ENCODE data around the gene RPTOR. TPM values are rescaled to one million over a fixed set of nuclear protein-coding genes. Genes with fewer than 3 reads are reported as not detected.

RPTOR gene
- total and polyA plus RNA-seq, 10 of the 15 experiments (the other 5 are each of a cell fraction or from before 2014, with no cell fraction given) = 0.18 to 32.1 (median 7.8) TPM

DNA sequence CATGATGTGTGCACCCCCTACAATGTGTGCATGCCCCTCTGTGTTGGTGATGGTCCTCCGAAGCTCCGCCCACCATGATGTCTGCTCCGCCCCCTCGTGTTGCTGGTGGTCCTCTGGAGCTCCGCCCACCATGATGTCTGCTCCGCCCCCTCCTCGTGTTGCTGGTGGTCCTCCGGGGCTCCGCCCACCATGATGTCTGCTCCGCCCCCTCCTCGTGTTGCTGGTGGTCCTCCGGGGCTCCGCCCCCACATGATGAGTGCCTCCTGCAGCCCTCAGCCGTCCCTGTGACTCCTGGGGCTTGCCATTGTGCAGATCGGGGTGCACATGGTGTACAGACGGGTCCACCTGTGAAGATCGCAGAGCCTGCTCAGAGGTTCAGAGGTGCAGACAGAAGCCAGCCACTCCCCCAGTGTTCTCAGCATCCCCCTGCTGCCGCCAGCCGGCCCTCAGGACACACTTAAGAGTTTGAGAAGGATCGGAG is 317.9 kb downstream of the RPTOR start:
- Histone ChIP-seq H3K36me3 (ENCODE audit: control insufficient read depth in 2 of 2, insufficient read depth in 2 of 2, low read length in 1 of 2) (peaks cover 0 to 4% of the 10 kb centered on the region in 2 experiments; a peak in 2 of 4 replicates), H3K4me2 (ENCODE audit: control insufficient read depth, insufficient read depth) (no peak overlapping the region), H3K27ac (ENCODE audit: control insufficient read depth, insufficient read depth) (no peak overlapping the region), H3K4me1 (ENCODE audit: control insufficient read depth, insufficient read depth, low read length) (peaks cover 2% of the 10 kb centered on the region), H3K9ac (ENCODE audit: control insufficient read depth, insufficient read depth, low read length) (no peak overlapping the region), H3K4me3 (no peak overlapping the region), H2AFZ (ENCODE audit: control insufficient read depth, low read depth, low read length) (no peak overlapping the region), H3K79me2 (ENCODE audit: control insufficient read depth, insufficient read depth, low read length) (no peaks in the 10 kb centered on the region), H3K9me3 (replicated peaks; ENCODE audit: control insufficient read depth, insufficient read depth, low read length) (no peaks in the 10 kb centered on the region), H4K20me1 (ENCODE audit: control insufficient read depth, insufficient read depth) (no peaks in the 10 kb centered on the region), H3K27me3 (replicated peaks in 1 of 2; ENCODE audit: control insufficient read depth in 2 of 2, insufficient read depth in 2 of 2, low read length in 1 of 2) (no peaks in the 10 kb centered on the region)
- BruUV-seq (replicated peaks) = no TSS peak
- no peak for FAIRE-seq
- intact Hi-C loops (cut with micrococcal nuclease; ENCODE audit: unreplicated experiment) (no loop called here), in situ Hi-C loops (cut with MboI) (loop anchor here (5.0 kb wide), 1 partner anchor 110 kb away; no protein-coding TSS in a partner anchor)
- no peak for ATAC-seq
- TF ChIP-seq STAT3 (IDR thresholded peaks at IDR 0.05; ENCODE audit: low read depth, low read length) (no peak), DPF2 (IDR thresholded peaks at IDR 0.05) (no peak), IKZF1 (conservative IDR thresholded peaks at IDR 0.05) (no peak), BHLHE40 (IDR thresholded peaks at IDR 0.05; ENCODE audit: borderline replicate concordance in 1 of 2, low read depth in 2 of 2, low read length in 1 of 2) (no peak), SREBF1 (IDR thresholded peaks at IDR 0.05; ENCODE audit: low read length) (no peak), POLR2AphosphoS5 (IDR thresholded peaks at IDR 0.05; ENCODE audit: low read length) (no peak), ZNF217 (IDR thresholded peaks at IDR 0.05) (no peak), HCFC1 (IDR thresholded peaks at IDR 0.05; ENCODE audit: low read length) (no peak), SRF (IDR thresholded peaks at IDR 0.05; ENCODE audit: low read depth in 2 of 2, low read length in 2 of 2) (no peak)
- ChIA-PET RAD21 (ENCODE audit: unreplicated experiment) (no interaction called here), POLR2A (no interaction called here), SMC1A (ENCODE audit: uncharacterized antibody, unreplicated experiment) (no interaction called here), CTCF (no interaction called here)
- 98% methylated on average over 20 of the region's 20 CpGs for WGBS (ENCODE audit: insufficient coverage, insufficient replicate concordance, low lambda C conversion rate, missing lambda C conversion rate)
- no peak for DNase-seq (ENCODE audit: low read depth, low spot score)

DNA sequence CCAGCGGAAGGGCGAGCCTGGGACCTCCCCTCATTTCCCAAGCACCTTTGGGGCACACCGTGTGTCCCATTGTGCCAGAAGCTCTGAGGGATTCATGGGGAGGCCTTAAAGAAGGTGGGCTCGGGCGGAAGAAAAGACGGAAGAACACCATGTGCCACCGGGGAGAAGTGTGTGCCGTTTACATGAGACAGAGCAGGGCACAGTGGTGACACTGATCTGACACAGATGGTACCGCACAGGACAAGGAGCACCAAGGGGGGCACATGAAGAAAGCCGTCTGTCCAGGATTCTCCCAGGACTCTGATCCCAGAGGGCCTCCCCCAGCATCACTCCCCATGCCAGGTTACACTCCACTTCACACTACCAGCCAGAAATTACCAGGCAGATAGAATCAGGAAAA is 318.3 kb downstream of the RPTOR start:
- peaks cover 0 to 2% of the 10 kb centered on the region in 2 experiments; a peak in 2 of 4 replicates for H3K36me3 ChIP-seq (ENCODE audit: control insufficient read depth in 2 of 2, insufficient read depth in 2 of 2, low read length in 1 of 2)
- FAIRE-seq = no peak
- no peak for TF ChIP-seq SUPT20H (IDR thresholded peaks at IDR 0.05; ENCODE audit: borderline replicate concordance, control insufficient read depth, low read depth, low read length)
- TF ChIP-seq, protein P1, sequence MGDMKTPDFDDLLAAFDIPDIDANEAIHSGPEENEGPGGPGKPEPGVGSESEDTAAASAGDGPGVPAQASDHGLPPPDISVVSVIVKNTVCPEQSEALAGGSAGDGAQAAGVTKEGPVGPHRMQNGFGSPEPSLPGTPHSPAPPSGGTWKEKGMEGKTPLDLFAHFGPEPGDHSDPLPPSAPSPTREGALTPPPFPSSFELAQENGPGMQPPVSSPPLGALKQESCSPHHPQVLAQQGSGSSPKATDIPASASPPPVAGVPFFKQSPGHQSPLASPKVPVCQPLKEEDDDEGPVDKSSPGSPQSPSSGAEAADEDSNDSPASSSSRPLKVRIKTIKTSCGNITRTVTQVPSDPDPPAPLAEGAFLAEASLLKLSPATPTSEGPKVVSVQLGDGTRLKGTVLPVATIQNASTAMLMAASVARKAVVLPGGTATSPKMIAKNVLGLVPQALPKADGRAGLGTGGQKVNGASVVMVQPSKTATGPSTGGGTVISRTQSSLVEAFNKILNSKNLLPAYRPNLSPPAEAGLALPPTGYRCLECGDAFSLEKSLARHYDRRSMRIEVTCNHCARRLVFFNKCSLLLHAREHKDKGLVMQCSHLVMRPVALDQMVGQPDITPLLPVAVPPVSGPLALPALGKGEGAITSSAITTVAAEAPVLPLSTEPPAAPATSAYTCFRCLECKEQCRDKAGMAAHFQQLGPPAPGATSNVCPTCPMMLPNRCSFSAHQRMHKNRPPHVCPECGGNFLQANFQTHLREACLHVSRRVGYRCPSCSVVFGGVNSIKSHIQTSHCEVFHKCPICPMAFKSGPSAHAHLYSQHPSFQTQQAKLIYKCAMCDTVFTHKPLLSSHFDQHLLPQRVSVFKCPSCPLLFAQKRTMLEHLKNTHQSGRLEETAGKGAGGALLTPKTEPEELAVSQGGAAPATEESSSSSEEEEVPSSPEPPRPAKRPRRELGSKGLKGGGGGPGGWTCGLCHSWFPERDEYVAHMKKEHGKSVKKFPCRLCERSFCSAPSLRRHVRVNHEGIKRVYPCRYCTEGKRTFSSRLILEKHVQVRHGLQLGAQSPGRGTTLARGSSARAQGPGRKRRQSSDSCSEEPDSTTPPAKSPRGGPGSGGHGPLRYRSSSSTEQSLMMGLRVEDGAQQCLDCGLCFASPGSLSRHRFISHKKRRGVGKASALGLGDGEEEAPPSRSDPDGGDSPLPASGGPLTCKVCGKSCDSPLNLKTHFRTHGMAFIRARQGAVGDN (IDR thresholded peaks at IDR 0.05) = no peak
- TF ChIP-seq MTA3 (IDR thresholded peaks at IDR 0.05; ENCODE audit: borderline replicate concordance, low read length) = no peak
- no peak for TF ChIP-seq ZNF207 (IDR thresholded peaks at IDR 0.05; ENCODE audit: borderline replicate concordance)
- no peak for TF ChIP-seq CHD2 (IDR thresholded peaks at IDR 0.05; ENCODE audit: borderline replicate concordance, low read depth, low read length)

More for the DNA sequence above, 318.3 kb downstream of the RPTOR start:
- CTCF ChIA-PET = no interaction called here
- WGBS (ENCODE audit: insufficient coverage, insufficient replicate concordance, low lambda C conversion rate, missing lambda C conversion rate) = 92% methylated on average over 10 of the region's 10 CpGs
- H3K27me3 ChIP-seq (replicated peaks in 1 of 2; ENCODE audit: control insufficient read depth in 2 of 2, insufficient read depth in 2 of 2, low read length in 1 of 2) = no peaks in the 10 kb centered on the region
- H3K4me2 ChIP-seq (ENCODE audit: control insufficient read depth, insufficient read depth) = no peak overlapping the region
- SMC1A ChIA-PET (ENCODE audit: uncharacterized antibody, unreplicated experiment) = no interaction called here
- no peaks in the 10 kb centered on the region for H3K9me3 ChIP-seq (replicated peaks; ENCODE audit: control insufficient read depth, insufficient read depth, low read length)
- no peaks in the 10 kb centered on the region for H3K4me1 ChIP-seq (ENCODE audit: control insufficient read depth, insufficient read depth, low read length)
- intact Hi-C loops (cut with micrococcal nuclease; ENCODE audit: unreplicated experiment) (no loop called here), in situ Hi-C loops (cut with MboI) (loop anchor here (5.0 kb wide), 1 partner anchor 109 kb away; no protein-coding TSS in a partner anchor)
- H3K4me3 ChIP-seq = no peak overlapping the region
- H3K79me2 ChIP-seq (ENCODE audit: control insufficient read depth, insufficient read depth, low read length) = no peaks in the 10 kb centered on the region
- POLR2A ChIA-PET = no interaction called here
- no peak overlapping the region for H2AFZ ChIP-seq (ENCODE audit: control insufficient read depth, low read depth, low read length)
- no TSS peak for BruUV-seq (replicated peaks)
- H3K27ac ChIP-seq (ENCODE audit: control insufficient read depth, insufficient read depth) = no peak overlapping the region
- H3K9ac ChIP-seq (ENCODE audit: control insufficient read depth, insufficient read depth, low read length) = no peak overlapping the region
- DNase-seq (ENCODE audit: low read depth, low spot score) (no peak), ATAC-seq (no peak)
- no peaks in the 10 kb centered on the region for H4K20me1 ChIP-seq (ENCODE audit: control insufficient read depth, insufficient read depth)
- RAD21 ChIA-PET (ENCODE audit: unreplicated experiment) = no interaction called here
